GM19397 (cell line): ENCODE data around the gene METTL18.

ENCODE experiments used
- ATAC-seq: cut with Tn5 transposase; IDR thresholded peaks from one replicate; pipeline ENCODE4 v1.9.1; 2021; ENCODE audit warnings: mild to moderate bottlenecking, moderate library complexity; ENCODE audit not compliant: unreplicated experiment

Gene METTL18

DNA sequence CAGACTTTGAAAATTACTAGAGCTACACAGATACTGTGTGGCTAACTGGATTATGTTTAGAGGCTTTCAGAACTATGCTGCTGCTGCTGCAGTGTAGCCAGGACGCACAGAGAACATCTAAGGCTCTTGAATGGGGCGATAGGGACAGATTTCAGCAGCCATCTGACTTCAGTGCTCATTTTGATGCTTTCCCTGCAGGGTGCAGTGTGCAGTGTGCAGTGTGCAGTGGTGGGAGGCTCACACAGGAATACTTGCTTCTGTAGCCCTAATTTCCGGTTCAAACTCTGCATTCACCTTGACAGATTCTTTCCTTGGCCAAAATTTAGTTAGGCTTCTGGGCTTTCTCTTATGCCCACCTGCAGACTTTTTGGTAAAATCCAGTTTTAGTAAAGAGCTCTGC is 7.7 kb downstream of the METTL18 start:
- ATAC-seq: no peak

DNA sequence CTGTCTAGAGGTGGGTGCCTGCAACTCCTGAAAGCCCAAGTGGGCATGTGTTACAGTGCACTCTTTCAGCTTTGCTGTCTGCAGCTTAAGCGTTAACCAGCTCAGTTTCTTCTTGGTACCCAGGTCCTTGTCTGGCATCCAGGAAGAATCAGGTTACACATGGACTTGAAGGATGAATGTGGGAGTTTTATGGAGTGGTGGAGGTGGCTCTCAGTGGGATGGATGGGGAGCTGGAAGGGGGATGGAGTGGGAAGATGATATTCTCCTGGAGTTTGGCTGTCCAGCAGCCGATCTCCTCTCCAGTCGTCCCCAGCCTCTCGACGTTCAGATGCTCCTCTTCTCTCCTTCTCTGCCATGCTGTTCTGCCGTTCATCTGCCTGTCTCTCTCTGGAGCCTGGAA is 9.4 kb downstream of the METTL18 start:
- no peak for ATAC-seq

DNA sequence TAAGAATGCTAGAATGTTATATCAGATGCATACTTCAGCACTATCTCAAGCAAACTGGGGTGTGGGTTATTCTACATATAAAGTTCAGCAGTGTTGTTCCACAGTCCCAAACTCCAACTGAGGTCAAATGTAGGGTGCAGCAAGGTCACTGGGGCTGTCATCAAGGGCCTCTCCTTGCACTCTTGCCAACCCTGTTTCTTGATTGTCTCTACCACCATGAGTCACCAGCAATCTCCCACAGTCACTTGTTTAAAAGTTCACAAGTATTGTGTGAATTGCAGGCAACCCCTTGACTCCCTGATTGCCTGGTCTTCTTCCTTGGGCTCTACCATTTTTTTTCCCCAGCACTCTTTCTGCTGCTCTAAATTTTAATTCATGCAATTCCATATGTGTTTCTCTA is 10.6 kb downstream of the METTL18 start:
- no peak for ATAC-seq

DNA sequence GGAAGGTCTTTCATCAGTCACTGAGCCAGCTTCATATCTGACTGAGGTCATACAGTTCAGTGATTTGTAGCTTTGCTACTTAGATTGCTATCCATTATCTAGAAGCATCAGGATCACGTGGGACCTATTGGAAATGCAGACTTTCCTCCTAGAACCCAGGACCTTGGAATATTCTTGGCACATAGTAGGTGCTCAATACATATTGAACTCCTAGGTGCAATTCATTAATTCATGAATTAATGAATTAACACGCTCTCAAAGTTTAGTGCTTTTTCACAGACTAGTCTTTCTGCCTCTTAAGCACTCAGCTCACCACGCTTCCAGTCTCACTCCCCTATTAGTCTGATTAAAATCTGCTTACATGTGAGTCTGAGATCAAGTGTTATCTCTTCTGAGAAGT is 12.1 kb downstream of the METTL18 start:
- ATAC-seq: no peak

DNA sequence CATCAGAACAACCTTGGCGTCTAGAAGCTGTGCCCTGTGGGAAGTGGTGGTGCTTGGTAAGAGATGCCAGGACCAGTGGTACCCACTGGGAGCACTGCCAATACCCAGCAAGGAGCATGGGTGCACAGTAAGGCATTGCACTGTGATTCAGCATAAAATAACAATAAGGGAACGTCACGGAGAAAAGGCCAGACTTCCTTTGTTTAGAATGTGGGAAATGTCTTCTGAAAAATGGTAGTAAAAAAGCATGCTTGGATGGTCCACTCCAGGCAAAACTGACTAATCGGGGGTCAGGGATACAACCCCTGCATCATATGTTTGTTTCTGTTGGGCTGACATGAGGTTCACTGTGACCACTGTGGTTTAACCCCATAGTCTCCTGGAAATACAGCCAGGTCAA is 14.7 kb downstream of the METTL18 start:
- ATAC-seq: no peak

DNA sequence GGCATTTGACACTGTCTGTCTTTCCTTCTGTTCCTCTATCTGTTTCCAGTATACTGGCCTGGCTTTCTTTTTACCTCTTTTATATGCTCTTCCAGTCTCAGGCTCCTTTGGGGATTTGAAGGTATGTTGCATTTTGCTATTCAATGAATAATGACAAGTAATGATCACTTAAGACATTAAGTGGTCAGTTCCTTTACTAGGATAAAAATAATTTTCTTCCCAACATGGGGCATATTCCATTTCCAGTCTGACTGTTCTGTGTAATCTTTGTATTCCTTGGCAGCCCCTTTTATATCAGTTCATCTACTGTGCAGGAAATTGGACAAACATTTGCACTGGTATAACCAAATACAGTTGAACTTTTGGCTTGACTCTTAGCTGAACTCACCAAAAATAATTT is 15.6 kb downstream of the METTL18 start:
- ATAC-seq: no peak

DNA sequence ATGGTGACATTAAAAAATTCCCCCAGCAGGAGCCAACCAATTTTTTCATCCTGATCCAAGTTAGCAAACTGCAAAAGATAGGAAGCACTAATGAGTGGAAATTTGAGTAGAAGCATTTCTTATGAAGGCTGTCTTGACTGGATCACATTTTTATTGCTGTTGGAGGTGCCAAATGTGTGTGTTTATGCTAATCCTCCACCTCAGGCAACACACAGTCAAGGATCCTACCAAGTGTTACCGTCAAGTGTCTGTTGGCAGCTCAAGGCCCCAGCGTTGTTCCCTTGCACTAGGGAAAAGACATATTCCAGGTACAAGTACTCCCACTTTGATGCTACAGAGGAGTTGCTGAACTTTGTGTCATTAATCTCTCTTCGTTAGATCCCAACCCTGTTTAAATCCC is 18.3 kb downstream of the METTL18 start:
- no peak for ATAC-seq

DNA sequence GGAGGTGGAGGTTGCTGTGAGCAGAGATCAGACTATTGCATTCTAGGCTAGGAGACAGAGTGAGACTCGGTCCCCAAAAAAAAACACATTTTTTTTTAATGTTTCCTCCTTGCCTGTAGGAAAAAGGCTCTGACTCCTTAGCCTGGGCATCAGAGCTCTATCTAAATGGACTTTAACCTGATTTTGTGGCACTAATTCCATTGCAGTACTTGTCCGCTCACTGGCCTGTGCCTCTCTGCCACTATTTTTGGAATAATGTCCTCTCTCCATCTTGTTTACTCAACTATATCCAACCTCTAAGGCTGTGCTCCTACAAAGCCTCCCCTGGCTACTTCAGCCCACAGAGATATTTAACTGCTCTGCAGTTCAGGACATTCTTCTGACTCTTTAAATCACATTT is 26.5 kb downstream of the METTL18 start:
- ATAC-seq: no peak

DNA sequence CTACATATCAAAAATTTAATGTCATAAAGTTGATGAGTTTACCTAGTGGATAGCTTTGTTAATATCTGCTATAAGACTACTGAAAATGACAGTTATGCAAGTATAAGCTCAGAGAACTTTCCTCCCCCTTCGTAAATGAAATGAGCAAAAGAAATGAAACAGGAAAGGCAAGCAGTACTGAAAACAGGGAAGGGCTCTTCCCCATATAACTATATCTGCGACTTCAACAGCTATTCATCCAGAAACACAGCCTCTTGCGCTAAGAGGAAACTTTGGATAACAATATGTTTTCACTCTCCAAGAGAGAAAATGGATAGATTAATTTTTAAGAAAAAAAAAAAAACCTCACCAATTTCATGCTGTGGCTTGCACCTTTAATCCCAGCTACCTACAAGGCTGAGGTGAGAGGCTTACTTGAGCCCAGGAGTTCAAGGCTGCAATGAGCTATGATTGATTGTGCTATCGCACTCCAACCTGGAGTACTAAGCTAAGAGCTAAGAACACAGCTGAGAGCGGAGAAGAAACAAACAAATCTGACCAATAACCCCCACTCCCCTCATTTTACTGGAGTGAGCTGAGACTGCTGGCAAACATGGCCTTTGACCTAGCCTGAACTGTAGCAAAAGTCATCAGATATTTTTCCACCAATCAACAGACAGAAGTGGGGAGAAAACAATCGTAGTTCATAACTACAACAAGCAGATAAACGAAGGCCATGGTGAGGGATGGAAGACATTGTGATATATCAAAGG is 29.0 kb downstream of the METTL18 start:
- ATAC-seq: no peak

DNA sequence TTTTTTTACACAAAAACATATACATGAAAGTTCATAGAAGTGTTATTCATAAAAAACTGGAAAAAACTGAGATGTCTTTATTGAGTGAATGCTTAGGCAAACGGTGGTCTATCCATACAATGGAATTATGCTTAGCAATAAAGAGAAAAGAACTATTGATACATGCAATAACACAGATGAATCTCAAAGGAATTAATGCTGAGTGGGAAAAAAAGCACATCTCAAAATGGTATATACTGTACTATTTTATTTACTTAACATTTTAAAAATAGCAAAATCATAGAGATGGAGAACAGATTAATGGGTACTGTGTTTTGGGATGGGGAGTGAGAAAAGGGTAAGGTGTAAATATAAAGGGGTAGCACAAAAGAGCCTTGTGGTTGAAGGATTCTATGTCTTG is 29.8 kb downstream of the METTL18 start:
- no peak for ATAC-seq

DNA sequence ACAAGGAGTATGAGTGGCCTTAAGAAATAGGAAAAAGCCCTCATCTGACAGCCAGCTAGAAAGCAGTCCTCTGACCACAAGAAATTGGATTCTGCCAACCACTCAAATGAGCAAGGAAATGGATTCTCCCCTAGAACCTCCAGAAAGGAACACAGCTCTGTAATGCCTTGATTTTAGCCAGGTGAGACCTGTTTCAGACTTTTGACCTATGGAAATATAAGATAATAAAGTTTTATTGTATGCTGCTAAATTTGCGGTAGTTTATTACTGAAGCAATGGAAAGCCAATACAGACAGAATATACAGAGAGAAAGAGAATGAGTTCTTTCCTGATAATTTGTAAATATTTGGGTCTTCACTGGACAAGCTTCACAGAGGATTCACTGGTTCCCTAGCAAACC is 32.0 kb downstream of the METTL18 start:
- ATAC-seq: no peak

DNA sequence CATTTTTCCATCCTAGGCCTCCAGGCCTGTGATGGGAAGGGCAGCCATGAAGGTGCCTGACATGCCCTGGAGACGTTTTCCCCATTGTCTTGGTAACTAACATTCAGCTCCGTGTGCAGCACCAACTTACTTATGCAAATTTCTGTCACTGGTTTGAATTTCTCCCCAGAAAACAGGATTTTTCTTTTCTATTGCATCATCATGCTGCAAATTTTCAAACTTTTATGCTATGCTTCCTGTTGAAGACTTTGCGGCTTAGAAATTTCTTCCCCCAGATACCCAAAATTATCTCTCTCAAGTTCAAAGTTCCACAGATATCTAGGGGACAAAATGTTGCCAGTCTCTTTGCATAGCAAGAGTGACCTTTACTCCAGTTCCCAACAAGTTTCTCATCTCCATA is 35.7 kb downstream of the METTL18 start:
- no peak for ATAC-seq

DNA sequence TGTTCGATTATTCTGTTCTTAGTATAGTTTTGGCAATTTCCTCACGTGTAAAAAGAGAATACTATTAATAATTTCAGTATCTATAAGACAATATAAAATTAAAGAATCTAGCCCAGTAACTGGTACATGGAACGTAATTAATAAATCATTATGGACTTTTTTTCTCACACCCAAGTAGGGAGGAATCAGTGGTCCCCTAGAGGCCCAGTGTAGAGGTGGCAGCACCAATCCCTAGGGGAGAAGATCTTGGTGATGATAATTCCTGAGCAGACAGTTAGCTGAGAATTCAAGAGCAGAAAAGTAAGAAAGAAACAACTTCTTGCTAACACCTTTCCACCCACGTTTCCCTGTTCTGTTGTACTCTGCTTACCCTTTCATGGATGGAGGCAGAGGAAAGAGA is 41.2 kb downstream of the METTL18 start:
- no peak for ATAC-seq

DNA sequence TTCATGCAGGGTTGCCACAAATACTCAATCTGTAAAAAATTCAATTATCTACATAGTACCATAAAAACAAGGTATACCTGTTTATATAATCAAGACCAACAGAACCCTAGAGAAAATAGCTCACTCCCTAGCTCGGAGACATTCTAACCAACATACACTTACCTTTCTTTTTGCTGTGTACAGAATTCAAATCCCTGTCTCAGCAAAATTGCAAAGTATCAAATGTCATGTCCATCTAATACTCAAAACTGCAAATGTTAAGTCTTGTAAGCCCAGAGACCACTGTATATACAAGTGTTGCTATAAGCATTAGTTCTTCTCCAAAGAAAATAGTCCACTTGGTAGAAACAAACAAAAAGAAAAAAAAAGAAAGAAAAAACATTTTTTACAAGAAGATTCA is 44.7 kb downstream of the METTL18 start:
- no peak for ATAC-seq

DNA sequence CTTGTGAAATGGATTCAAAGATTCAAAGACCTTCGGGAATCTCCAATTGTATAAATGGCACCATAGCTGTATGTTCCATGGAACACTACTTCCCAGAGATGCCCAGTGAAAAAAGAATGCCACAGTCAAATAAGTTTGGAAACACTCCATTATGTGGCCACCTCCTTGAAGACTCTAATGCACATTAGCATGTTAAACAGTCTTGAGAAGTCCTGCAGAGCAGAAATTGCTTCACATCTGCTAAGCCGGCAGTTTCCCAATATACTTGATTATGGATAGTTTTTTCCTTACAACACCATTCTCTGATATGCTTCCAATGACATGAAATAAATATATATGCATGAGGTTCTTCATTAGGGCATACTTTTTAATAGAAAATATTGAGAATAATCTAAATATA is 48.2 kb downstream of the METTL18 start:
- no peak for ATAC-seq

DNA sequence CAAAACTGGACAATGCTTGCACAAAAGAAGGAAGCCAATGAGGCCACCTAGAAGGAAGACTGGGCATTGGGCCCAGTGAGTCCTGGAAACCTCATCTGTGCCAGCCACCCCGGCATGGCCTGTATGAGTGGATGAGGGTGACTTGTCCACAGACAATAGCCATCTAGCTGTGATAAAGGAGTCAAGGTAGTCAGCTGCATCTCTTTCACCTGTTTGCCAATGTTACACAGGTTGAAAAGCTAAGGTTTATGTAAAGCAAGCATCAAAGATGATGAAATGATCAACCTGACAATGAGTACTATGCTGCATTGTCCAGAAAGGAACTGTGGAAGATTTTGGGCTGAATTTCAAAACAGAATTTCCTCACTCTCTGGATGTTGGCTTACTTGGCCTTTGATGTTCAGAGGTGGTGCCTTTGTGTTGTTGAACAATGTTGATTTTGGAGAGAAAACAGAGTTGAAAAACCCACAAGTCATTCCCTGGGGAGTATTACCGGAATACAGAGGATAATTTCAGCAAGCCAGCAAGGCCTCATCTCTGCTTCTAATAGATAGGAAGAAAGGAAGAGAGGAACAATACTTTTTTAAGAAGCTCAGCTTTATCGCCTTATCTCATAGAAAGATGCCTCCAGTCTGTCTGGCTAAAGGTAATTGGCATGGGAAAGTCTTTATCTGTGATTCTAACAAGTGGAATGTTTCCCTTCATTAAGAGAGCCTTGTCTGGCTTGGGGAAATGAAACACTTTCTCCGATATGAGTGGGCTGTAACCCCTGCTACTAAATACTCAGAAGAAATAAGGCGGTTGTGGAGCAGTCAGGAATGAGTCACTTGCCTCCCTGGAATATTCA is 49.5 kb downstream of the METTL18 start:
- no peak for ATAC-seq
